Tibial nerve (tissue), 4 donors: ENCODE measurements around the gene GTF2H4. TPM values are rescaled to one million over a fixed set of nuclear protein-coding genes. Genes with fewer than 3 reads are reported as not detected.
A peak's percentile ranks its signal among the peaks of the same experiment; 100 is the strongest.

Experiments used
- DNase-seq, 2 donors: peaks; one replicate each; pipeline ENCODE4 v3.0.0-alpha.2; 2019; ENCODE audit warnings: low spot score in 2 of 2
- H3K27ac ChIP-seq, 4 donors: fragments of 200-600 bp; sonication (generic) in 3 of 4; one replicate each; pipeline ENCODE4 v1.5.1; 2017 to 2019; ENCODE audit warnings: mild to moderate bottlenecking in 1 of 4
- H3K27me3 ChIP-seq, 2 donors: fragments of 200-600 bp; sonication (generic) in 1 of 2; one replicate each; pipeline versions ENCODE4 v1.5.1 to v1.6.0; 2017 to 2019
- H3K36me3 ChIP-seq, 3 donors: fragments of 200-600 bp; sonication (generic); one replicate each; pipeline ENCODE4 v1.5.1; 2018 to 2019
- H3K4me1 ChIP-seq, 4 donors: fragments of 200-600 bp; sonication (generic) in 3 of 4; one replicate each; pipeline ENCODE4 v1.5.1; 2017 to 2019
- H3K4me3 ChIP-seq, 4 donors: fragments of 200-600 bp; sonication (generic) in 3 of 4; one replicate each; pipeline ENCODE4 v1.5.1; 2017 to 2019; ENCODE audit warnings: mild to moderate bottlenecking in 1 of 4, moderate library complexity in 1 of 4
- H3K9me3 ChIP-seq, 4 donors: fragments of 200-600 bp; sonication (generic) in 3 of 4; one replicate each; pipeline ENCODE4 v1.5.1; 2017 to 2019
- EP300 ChIP-seq, 2 donors: sonication (generic); formaldehyde crosslinking; IDR thresholded peaks; one replicate each; pipeline ENCODE4 v1.6.1; 2017; ENCODE audit warnings: antibody characterized with exemption in 2 of 2, mild to moderate bottlenecking in 1 of 2
- POLR2A ChIP-seq, 2 donors: fragments of 450-650 bp; IDR thresholded peaks; one replicate each; pipeline ENCODE4 v1.6.1; 2017; ENCODE audit warnings: antibody characterized with exemption in 2 of 2, mild to moderate bottlenecking in 2 of 2, moderate library complexity in 2 of 2
- WGBS, 2 donors: methylation state at CpG; one replicate each; pipeline ENCODE4 v1.1.5; 2018; 5-methylcytosine and 5-hydroxymethylcytosine counted together
- total RNA-seq, 4 donors: library from RNA; depleted of rRNA; stranded (reverse); fragments of >200 nt; gene quantifications; one replicate each; pipeline ENCODE4 v1.1.0, GENCODE V29; 2016
- TF ChIP-seq, protein P1 (sequence below), 5 experiments: fragments of 200-600 bp in 3 of 5; fragments of 450-650 bp in 2 of 5; sonication (generic) in 3 of 5; IDR thresholded peaks; one replicate each; pipeline ENCODE4 v1.5.1; 2016 to 2019; ENCODE audit warnings: antibody characterized with exemption in 5 of 5, mild to moderate bottlenecking in 3 of 5, moderate library complexity in 2 of 5

The GTF2H4 gene
- total RNA-seq, 4 donors from 2014 or later, result 2.2 to 25.2 (median 10.1) TPM

GRCh38 chr6:30948811-30949210 lies 40.8 kb downstream of the GTF2H4 start:
- no peak overlapping the region for H3K4me3 ChIP-seq
- no peak for DNase-seq
- H3K9me3 ChIP-seq, result no peaks in the 10 kb centered on the region
- no peaks in the 10 kb centered on the region for H3K4me1 ChIP-seq
- H3K27ac ChIP-seq, result no peak overlapping the region
- H3K36me3 ChIP-seq, result no peaks in the 10 kb centered on the region
- H3K27me3 ChIP-seq, result no peaks in the 10 kb centered on the region
- TF ChIP-seq POLR2A (IDR thresholded peaks at IDR 0.05), result no peak
- TF ChIP-seq EP300 (IDR thresholded peaks at IDR 0.05), result no peak
- TF ChIP-seq, protein P1, sequence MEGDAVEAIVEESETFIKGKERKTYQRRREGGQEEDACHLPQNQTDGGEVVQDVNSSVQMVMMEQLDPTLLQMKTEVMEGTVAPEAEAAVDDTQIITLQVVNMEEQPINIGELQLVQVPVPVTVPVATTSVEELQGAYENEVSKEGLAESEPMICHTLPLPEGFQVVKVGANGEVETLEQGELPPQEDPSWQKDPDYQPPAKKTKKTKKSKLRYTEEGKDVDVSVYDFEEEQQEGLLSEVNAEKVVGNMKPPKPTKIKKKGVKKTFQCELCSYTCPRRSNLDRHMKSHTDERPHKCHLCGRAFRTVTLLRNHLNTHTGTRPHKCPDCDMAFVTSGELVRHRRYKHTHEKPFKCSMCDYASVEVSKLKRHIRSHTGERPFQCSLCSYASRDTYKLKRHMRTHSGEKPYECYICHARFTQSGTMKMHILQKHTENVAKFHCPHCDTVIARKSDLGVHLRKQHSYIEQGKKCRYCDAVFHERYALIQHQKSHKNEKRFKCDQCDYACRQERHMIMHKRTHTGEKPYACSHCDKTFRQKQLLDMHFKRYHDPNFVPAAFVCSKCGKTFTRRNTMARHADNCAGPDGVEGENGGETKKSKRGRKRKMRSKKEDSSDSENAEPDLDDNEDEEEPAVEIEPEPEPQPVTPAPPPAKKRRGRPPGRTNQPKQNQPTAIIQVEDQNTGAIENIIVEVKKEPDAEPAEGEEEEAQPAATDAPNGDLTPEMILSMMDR (IDR thresholded peaks at IDR 0.05), result no peak
- WGBS, 2 donors, result 93 to 96% methylated on average over 6 of the region's 6 CpGs

DNA sequence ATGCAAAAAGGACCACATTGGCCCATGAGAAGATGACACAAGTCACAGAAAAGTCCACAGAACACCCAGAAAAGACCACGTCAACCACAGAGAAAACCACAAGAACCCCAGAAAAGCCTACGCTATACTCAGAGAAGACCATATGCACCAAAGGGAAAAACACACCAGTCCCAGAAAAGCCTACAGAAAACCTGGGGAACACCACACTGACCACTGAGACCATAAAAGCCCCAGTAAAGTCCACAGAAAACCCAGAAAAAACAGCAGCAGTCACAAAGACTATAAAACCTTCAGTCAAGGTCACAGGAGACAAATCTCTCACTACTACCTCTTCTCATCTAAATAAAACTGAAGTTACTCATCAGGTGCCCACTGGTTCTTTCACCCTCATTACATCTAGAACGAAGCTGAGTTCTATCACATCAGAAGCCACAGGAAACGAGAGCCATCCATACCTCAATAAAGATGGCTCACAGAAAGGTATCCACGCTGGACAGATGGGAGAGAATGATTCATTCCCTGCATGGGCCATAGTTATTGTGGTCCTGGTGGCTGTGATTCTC lies 44.0 kb downstream of the GTF2H4 start:
- TF ChIP-seq POLR2A (IDR thresholded peaks at IDR 0.05) (no peak), EP300 (IDR thresholded peaks at IDR 0.05) (no peak)
- TF ChIP-seq, protein P1 (IDR thresholded peaks at IDR 0.05), result no peak
- Histone ChIP-seq H3K4me1 (peaks cover 0 to 17% (median 5%) of the 10 kb centered on the region in 4 donors), H3K27ac (no peak overlapping the region), H3K4me3 (no peak overlapping the region), H3K27me3 (no peaks in the 10 kb centered on the region), H3K36me3 (no peaks in the 10 kb centered on the region), H3K9me3 (no peaks in the 10 kb centered on the region)
- 87% methylated on average over 5 of the region's 5 CpGs for WGBS, 2 donors
- no peak for DNase-seq

DNA sequence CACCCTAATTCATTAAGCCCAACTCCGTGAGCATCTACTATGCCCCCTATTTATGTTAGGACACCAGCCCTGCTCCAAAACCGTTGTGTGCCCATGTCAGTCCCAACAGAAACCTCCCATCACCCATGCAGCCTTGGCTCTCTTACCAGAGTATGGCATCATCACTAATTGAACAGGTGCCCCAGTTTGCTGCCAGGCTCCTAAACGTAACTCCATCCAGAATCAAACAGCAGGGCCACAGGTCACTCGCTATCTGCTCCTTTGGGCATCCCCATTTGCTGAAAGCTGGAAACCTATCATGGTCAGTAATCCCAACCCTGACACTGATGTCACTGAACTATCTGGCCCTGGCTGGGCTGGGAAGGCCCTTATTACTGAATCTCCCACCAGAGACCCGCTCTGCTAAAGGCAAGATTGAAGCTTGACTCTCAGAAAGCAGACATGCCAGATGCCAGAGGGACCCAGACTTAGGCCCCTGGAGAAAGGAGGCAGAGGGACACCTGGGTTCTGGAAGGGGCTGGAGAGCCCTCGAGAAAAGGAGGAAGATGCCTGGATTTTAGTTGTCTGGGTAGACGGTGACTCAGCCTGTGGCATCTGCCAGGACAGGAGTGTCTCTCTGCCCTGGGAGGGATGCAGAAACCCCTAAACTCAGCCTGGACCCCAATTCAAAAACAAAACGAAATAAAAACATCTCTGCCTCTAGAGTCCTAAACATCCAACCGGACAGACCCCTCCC lies 46.8 kb downstream of the GTF2H4 start:
- Histone ChIP-seq H3K9me3 (no peaks in the 10 kb centered on the region), H3K4me3 (peak overlapping the region; percentile 31 to 60 (median 42)), H3K27me3 (no peaks in the 10 kb centered on the region), H3K27ac (peak overlapping the region in 2 of 4 donors; percentile 6 to 63), H3K4me1 (peaks cover 0 to 17% (median 5%) of the 10 kb centered on the region in 4 donors), H3K36me3 (no peaks in the 10 kb centered on the region)
- no peak for DNase-seq
- TF ChIP-seq, protein P1 (IDR thresholded peaks at IDR 0.05), result no peak
- TF ChIP-seq EP300 (IDR thresholded peaks at IDR 0.05) (no peak), POLR2A (IDR thresholded peaks at IDR 0.05) (no peak)
- 61 to 62% methylated on average over 9 of the region's 9 CpGs for whole genome bisulfite sequencing, 2 donors

DNA sequence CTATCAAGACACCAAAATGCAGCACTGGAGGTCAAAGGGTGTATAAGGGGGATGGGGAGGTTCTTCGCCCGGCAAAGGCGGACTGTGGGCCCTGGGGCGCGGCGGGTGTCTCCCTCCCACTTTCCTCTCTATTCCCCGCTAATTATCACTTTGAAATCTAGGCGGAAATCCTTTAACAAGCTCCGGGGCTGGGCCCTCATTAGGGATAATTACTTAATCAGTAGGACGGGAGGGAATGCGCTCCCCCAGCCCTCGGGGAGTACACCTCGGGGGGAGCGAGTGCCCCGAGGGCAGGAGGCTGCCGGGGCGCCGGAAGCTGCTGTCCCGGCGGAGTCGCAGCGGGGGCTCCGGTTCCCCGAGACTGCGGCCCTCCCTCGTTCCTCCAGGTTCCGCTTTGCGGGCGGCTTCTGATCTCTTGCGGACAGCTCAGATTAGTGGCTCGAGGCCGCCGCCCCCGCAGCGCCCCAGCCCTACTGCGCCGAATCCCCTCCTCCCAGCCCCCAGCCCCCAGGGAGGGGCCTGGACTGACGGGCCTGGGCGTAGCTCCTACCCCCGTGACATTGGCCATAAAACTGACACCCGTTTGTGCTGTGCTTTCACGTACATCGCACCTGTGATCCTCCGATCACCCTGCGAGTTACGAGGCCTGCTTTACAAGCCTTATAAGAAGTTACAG lies 47.5 kb downstream of the GTF2H4 start:
- Histone ChIP-seq H3K27ac (peak overlapping the region in 3 of 4 donors; percentile 6 to 63 (median 17)), H3K36me3 (no peaks in the 10 kb centered on the region), H3K27me3 (no peaks in the 10 kb centered on the region), H3K9me3 (no peaks in the 10 kb centered on the region), H3K4me1 (peaks cover 0 to 17% (median 5%) of the 10 kb centered on the region in 4 donors), H3K4me3 (peak overlapping the region; percentile 31 to 60 (median 42))
- DNase-seq, result no peak
- TF ChIP-seq POLR2A (IDR thresholded peaks at IDR 0.05), result no peak
- TF ChIP-seq EP300 (IDR thresholded peaks at IDR 0.05), result no peak
- TF ChIP-seq, protein P1 (IDR thresholded peaks at IDR 0.05), result no peak
- 5 to 15% methylated on average over 30 to 46 of the region's 46 CpGs for WGBS, 2 donors

DNA sequence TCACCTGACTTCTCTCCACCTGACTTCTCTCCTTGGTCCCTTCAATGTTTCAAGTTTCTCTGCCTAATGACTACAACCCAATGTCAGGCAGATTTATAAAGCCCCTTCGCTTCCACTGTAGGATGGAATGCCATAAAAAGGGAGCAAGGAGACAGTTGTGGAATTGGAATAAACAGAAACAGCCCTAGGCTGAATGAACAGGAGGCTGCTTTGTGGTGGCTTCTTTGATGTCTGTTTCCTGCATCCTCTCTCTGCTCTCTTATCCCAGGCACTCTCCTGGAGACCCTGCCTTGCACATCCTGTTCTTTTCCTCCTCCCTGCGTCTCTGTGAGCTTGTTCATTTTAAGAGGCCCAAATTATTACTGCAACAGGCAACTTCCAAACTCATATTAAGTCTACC lies 49.7 kb downstream of the GTF2H4 start:
- peaks cover 0 to 17% (median 5%) of the 10 kb centered on the region in 4 donors for H3K4me1 ChIP-seq
- no peaks in the 10 kb centered on the region for H3K27me3 ChIP-seq
- no peaks in the 10 kb centered on the region for H3K36me3 ChIP-seq
- TF ChIP-seq EP300 (IDR thresholded peaks at IDR 0.05), result no peak
- TF ChIP-seq POLR2A (IDR thresholded peaks at IDR 0.05), result no peak
- TF ChIP-seq, protein P1 (IDR thresholded peaks at IDR 0.05), result no peak
- no peak overlapping the region for H3K27ac ChIP-seq
- 69 to 76% methylated on average over 2 of the region's 2 CpGs for WGBS, 2 donors
- H3K9me3 ChIP-seq, result no peaks in the 10 kb centered on the region
- H3K4me3 ChIP-seq, result no peak overlapping the region
- DNase-seq, result no peak
